Small intestine (tissue), 7 donors: ENCODE results near the gene PHLDA1. TPM values are rescaled to one million over a fixed set of nuclear protein-coding genes. Genes with fewer than 3 reads are reported as not detected.

ENCODE experiments used
- DNase-seq, 2 donors: peaks; one replicate each; pipeline versions ENCODE4 v3.0.0 to v3.0.0-alpha.2; 2013
- FAIRE-seq: peaks from 2 replicates; lab custom pipeline; 2012; peaks lifted over from hg19 to GRCh38; lab: Jason Lieb, UNC
- H3K27ac ChIP-seq, 3 donors: one replicate each; pipeline ENCODE4 v1.5.1; 2013; ENCODE audit warnings: low read length in 2 of 3, mild to moderate bottlenecking in 2 of 3, control low read depth in 1 of 3, inconsistent platforms in 1 of 3, low read depth in 1 of 3, moderate library complexity in 1 of 3
- H3K27me3 ChIP-seq, 3 donors: one replicate each; pipeline ENCODE4 v1.6.1; 2013; ENCODE audit warnings: low read length in 3 of 3, inconsistent platforms in 1 of 3; ENCODE audit not compliant: control insufficient read depth in 3 of 3, insufficient read depth in 3 of 3
- H3K36me3 ChIP-seq, 3 donors: one replicate each; pipeline ENCODE4 v1.6.1; 2013; ENCODE audit warnings: low read length in 3 of 3, inconsistent platforms in 1 of 3, low read depth in 1 of 3, mild to moderate bottlenecking in 1 of 3, moderate library complexity in 1 of 3; ENCODE audit not compliant: control insufficient read depth in 3 of 3, insufficient read depth in 2 of 3
- H3K4me1 ChIP-seq, 3 donors: one replicate each; pipeline ENCODE4 v1.6.1; 2013; ENCODE audit warnings: low read length in 2 of 3, inconsistent platforms in 1 of 3, low read depth in 1 of 3, mild to moderate bottlenecking in 1 of 3, moderate library complexity in 1 of 3; ENCODE audit not compliant: control insufficient read depth in 3 of 3, insufficient read depth in 2 of 3
- H3K4me3 ChIP-seq, 3 donors: one replicate each; pipeline ENCODE4 v1.5.1; 2013; ENCODE audit warnings: low read length in 3 of 3, control low read depth in 1 of 3, inconsistent platforms in 1 of 3, low read depth in 1 of 3, mild to moderate bottlenecking in 1 of 3, moderate library complexity in 1 of 3
- H3K9me3 ChIP-seq, 2 donors: one replicate each; pipeline ENCODE4 v1.6.1; 2013; ENCODE audit warnings: low read depth in 1 of 2, low read length in 1 of 2; ENCODE audit not compliant: control insufficient read depth in 2 of 2, insufficient read depth in 1 of 2
- WGBS, 3 donors: extraction: QIAGEN DNeasy Blood & Tissue Kit; methylation state at CpG; one replicate each; pipeline ENCODE4 v1.1.7; 2013; 5-methylcytosine and 5-hydroxymethylcytosine counted together
- polyA plus RNA-seq, 4 donors: library from polyadenylated mRNA; stranded (reverse) in 3 of 4; unstranded in 1 of 4; fragments of 200-250 nt in 3 of 4; fragments of 120-200 nt in 1 of 4; gene quantifications; one replicate each; pipeline versions ENCODE4 v1.2.1 to v1.2.3, GENCODE V29; 2013
- donor health status: healthy with polysubstance abuse.
- donor health status: control.
- donor health status: control.
- donor health status: Bipolar disorder and iron deficiency.
- donor health status: healthy.

The PHLDA1 gene
- polyA plus RNA-seq, 4 donors: 0.22 to 10.7 (median 5.3) TPM

DNA sequence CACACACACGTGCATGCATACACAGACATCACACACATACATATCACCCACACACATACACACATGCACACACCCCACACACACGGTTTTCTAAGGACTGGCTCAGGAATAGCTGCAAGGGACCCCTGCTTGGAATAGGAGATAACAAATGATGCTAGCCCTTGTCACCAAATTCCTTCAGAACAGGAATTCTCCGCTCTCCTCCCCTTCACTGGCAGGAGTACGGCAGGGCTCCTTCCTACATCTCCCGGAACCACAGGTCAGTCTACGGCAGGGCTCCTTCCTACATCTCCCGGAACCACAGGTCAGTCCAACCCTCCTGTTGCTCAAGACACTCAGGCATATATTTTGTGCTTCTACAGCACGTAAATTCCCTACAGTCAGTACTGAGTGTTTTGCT lies 23.9 kb downstream of the PHLDA1 start:
- Histone ChIP-seq H3K9me3 (peaks cover 0 to 5% of the 10 kb centered on the region in 2 donors), H3K4me1 (peaks cover 3 to 13% (median 4%) of the 10 kb centered on the region in 3 donors), H3K27me3 (no peaks in the 10 kb centered on the region), H3K4me3 (no peak overlapping the region), H3K27ac (no peak overlapping the region), H3K36me3 (no peaks in the 10 kb centered on the region)
- WGBS, 3 donors: 59 to 80% (median 69%) methylated on average over 8 of the region's 8 CpGs
- no peak for FAIRE-seq
- no peak for DNase-seq

DNA sequence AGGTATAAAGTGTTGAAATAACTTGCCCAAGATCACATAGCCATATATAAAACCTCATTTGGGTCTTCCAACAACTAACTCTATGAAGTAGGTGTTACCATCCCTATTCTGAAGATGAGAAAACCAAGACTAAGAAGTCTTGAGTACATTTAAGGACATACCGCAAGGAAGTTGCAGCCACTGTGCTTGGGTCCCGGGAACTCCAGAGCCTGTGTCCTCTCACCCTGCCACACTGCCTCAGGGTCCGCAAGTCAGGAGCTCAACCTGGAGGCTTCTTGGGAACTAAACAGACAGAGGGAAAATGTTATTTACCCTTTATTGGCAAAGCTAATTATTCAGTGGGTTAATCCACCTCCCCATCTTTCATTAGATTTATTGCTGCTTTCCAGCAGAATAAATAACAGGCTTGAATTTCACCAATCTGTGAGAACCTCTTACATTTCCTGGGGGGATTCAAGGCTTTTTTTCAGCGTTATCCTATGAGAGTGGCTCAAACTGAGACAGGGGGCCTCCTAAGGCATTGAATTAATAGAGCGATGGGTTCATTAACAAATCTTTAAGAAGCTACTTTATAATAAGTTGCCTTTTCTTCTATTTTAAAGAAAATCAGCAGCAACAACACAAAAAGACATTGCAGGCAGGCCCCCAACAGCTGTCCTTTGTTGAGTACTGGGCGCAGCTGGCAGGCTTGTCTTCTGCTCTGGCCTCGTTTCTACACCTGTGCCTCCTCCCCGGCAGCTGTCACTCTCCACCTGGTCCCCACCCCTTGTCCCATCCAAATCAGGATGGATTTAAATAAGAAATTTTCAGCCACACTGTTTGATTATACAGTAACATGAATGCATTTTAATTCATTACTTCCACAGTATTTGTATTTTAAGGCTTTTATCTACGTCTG lies 25.3 kb downstream of the PHLDA1 start:
- DNase-seq (no peak), FAIRE-seq (no peak)
- Histone ChIP-seq H3K9me3 (peaks cover 0 to 5% of the 10 kb centered on the region in 2 donors), H3K27ac (no peak overlapping the region), H3K36me3 (no peaks in the 10 kb centered on the region), H3K27me3 (no peaks in the 10 kb centered on the region), H3K4me1 (peaks cover 3 to 10% (median 4%) of the 10 kb centered on the region in 3 donors), H3K4me3 (no peak overlapping the region)
- 74 to 80% (median 76%) methylated on average over 9 of the region's 9 CpGs for WGBS, 3 donors

DNA sequence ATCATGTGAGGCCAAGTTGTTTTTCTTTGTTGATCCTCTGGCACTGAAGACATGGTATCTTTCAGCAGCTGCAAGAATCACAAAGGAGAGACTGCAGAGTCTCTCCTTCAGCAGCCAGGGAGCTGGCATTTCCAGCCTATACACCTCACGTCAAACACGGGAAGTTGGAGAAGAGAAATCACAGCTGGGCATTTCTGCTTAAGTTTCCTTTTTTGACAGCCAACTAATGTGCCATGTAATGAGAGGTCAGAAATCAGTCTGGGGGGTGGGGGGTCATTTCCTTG lies 28.3 kb downstream of the PHLDA1 start:
- H3K36me3 ChIP-seq: no peaks in the 10 kb centered on the region
- WGBS, 3 donors: 85 to 94% (median 90%) methylated on average over 2 of the region's 2 CpGs
- no peaks in the 10 kb centered on the region for H3K27me3 ChIP-seq
- no peak overlapping the region for H3K4me3 ChIP-seq
- peaks cover 0 to 3% (median 0%) of the 10 kb centered on the region in 3 donors for H3K4me1 ChIP-seq
- no peak overlapping the region for H3K27ac ChIP-seq
- peaks cover 0 to 5% of the 10 kb centered on the region in 2 donors for H3K9me3 ChIP-seq
- DNase-seq (no peak), FAIRE-seq (no peak)

DNA sequence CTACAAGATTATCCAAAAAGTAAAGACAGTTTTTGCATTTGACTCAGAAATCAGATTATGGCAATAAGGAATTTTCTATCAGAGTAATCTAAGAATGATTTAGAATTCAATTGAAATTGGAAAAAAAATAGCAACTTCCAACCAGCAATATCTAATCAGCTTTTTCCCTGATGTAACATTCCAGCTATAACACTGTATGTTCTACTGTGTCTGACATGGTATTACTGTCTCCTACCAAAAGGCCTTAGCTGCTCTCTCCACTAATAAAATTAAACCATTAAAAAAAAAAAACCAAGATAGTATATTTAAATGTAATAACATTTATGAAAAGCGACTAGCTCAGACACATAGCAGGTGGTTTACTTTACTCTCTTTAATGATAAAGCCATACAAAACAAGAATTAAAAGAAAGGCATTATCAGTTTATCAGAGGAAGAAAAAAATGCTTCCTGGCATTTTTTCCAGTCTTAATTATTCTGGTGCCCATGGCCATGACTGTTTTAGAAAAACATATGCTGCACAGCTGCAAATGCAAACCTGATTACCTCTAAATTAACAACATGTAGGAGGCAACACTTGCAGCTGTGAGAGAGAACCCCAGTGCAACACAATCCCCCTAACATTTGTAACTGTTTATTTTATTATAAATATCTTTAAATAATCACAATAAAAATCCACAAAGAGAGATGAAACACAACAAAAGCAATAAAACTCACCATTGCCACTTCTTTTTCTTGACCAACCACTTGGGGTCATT lies 28.8 kb downstream of the PHLDA1 start:
- H3K27ac ChIP-seq: no peak overlapping the region
- H3K4me1 ChIP-seq: peaks cover 0 to 3% (median 0%) of the 10 kb centered on the region in 3 donors
- H3K36me3 ChIP-seq: no peaks in the 10 kb centered on the region
- H3K27me3 ChIP-seq: no peaks in the 10 kb centered on the region
- 27 to 55% (median 48%) methylated on average over 1 of the region's 1 CpG for WGBS, 3 donors
- DNase-seq: no peak
- FAIRE-seq: no peak
- peaks cover 0 to 5% of the 10 kb centered on the region in 2 donors for H3K9me3 ChIP-seq
- H3K4me3 ChIP-seq: no peak overlapping the region

DNA sequence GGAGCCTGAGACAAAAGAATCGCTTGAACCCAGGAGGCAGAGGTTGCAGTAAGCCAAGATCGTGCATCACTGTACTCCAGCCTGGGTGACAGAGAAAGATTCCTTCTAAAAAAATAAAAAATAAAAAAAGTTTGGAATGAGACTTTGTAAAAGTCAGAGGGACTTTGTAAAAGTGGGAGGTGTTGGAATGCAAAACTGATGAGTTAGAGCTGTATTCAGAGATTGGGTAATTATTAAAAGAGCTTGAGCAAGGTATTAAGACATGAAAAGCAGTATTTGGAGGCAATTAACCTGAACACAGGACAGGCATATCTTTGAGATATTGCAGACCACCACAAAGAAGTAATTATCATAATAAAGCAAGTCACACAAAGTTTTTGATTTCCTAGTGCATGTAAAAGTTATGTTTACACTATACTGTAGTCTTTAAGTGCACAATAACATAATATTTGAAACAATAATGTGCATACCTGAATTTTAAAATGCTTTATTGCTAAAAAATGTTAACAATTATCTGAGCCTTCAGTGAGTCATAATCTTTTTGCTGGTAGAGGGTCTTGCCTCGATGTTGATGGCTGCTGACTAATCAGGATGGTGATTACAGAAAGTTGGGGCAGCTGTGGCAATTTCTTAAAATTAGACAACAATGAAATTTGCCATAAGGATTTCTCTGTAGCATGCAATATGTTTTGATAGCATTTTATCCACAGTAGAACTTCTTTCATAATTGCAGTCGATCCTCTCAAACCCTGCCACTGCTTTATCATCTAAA lies 33.1 kb downstream of the PHLDA1 start:
- no peaks in the 10 kb centered on the region for H3K9me3 ChIP-seq
- H3K27me3 ChIP-seq: no peaks in the 10 kb centered on the region
- WGBS, 3 donors: 82 to 84% (median 83%) methylated on average over 4 of the region's 4 CpGs
- no peaks in the 10 kb centered on the region for H3K4me1 ChIP-seq
- no peak for FAIRE-seq
- H3K27ac ChIP-seq: no peak overlapping the region
- H3K4me3 ChIP-seq: no peak overlapping the region
- no peak for DNase-seq
- H3K36me3 ChIP-seq: no peaks in the 10 kb centered on the region

DNA sequence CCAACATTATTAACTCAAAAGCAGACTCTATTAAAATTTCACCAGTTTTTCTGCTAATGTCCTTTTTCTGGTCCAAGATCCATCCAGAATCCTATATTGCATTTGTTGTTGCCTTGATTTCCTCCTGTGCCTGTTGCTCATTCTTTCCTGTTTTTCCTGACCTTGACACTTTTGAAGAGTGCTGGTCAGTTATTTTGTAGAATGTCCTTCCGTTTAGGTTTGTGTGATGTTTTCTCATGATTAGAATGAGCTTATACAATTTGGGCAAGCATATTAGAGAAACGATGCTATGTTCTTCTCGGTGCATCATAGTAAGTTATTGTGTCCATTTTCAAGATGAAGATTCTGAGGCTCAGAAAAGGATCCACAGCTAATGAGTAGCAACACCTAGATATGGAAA lies 33.9 kb downstream of the PHLDA1 start:
- H3K9me3 ChIP-seq: no peaks in the 10 kb centered on the region
- no peaks in the 10 kb centered on the region for H3K4me1 ChIP-seq
- H3K4me3 ChIP-seq: no peak overlapping the region
- FAIRE-seq: no peak
- H3K27me3 ChIP-seq: no peaks in the 10 kb centered on the region
- no peak overlapping the region for H3K27ac ChIP-seq
- no peak for DNase-seq
- H3K36me3 ChIP-seq: no peaks in the 10 kb centered on the region
- WGBS, 3 donors: 79 to 94% (median 92%) methylated on average over 3 of the region's 3 CpGs

DNA sequence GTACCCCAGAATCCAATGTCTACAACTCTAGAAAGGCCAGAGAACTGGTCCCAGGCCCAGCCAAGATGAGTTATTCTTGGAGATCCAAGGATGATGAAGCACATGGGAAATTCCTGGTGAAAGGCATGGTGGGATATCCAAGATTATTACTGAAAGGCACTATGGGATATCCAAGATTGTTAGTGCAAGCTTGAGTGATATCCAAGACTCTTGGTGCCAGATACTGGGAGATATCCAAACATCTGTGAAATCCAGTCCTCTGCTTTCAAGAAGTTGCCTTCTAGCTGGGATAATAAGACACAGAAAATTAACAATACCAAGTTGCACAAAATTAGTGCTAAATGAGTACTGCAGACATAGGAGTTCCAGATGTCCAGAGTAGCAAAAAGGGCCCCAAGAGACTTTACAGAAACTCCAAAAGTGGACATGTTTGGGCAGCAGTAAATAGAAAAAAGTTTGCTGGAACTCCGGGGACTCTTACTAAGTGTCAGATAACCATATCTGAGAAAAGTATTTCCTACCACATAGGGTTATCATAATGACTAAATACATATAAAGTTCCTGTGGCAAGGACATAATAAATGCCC lies 34.6 kb downstream of the PHLDA1 start:
- no peaks in the 10 kb centered on the region for H3K36me3 ChIP-seq
- no peaks in the 10 kb centered on the region for H3K4me1 ChIP-seq
- DNase-seq: no peak
- 29 to 38% (median 30%) methylated on average over 1 of the region's 1 CpG for whole genome bisulfite sequencing, 3 donors
- no peak overlapping the region for H3K4me3 ChIP-seq
- no peaks in the 10 kb centered on the region for H3K9me3 ChIP-seq
- no peak for FAIRE-seq
- H3K27ac ChIP-seq: no peak overlapping the region
- H3K27me3 ChIP-seq: no peaks in the 10 kb centered on the region

DNA sequence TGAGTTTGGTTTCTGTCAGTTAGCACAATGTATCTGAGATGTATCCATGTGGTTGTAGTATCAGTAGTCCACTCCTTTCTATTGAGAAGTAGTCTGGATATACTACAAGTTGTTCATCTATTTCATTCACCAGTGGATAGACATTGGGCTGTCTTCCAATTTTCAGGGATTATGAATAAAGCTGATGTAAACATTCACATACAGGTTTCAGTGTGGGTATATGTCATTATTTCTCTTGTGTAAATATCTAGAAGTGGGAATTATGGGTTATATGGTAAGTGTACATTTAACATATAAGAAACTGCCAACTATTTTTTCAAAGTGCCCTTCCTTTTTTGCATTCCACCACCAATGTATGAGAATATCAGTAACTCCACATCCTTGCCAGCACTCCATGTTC lies 35.9 kb downstream of the PHLDA1 start:
- Histone ChIP-seq H3K27ac (no peak overlapping the region), H3K4me1 (no peaks in the 10 kb centered on the region), H3K36me3 (no peaks in the 10 kb centered on the region), H3K9me3 (no peaks in the 10 kb centered on the region), H3K27me3 (no peaks in the 10 kb centered on the region), H3K4me3 (no peak overlapping the region)
- FAIRE-seq (no peak), DNase-seq (no peak)
